ENCODE data around the gene CCDC88C. TPM values are rescaled to one million over a fixed set of nuclear protein-coding genes. Genes with fewer than 3 reads are reported as not detected.

Gene CCDC88C
- total and polyA plus RNA-seq, 12 donors, result 2.2 to 8.4 (median 4.9) TPM

GRCh38 chr14:91406982-91407381 is 10.6 kb downstream of the CCDC88C start:
- H3K9me3 ChIP-seq, result no peaks in the 10 kb centered on the region
- DNase-seq, result no peak
- H3K36me3 ChIP-seq, result peaks cover 0 to 19% (median 0%) of the 10 kb centered on the region in 9 donors
- peaks cover 0 to 4% (median 0%) of the 10 kb centered on the region in 7 donors for H3K27me3 ChIP-seq
- 88 to 90% methylated on average over 5 of the region's 5 CpGs for WGBS, 2 donors
- peak overlapping the region in 1 of 10 donors; percentile 44 for H3K27ac ChIP-seq
- peaks cover 0 to 59% (median 18%) of the 10 kb centered on the region in 9 donors for H3K4me1 ChIP-seq
- no peak overlapping the region for H3K4me3 ChIP-seq
- intact Hi-C loops (cut with DNase I), result no loop called here
- no peak for TF ChIP-seq CTCF (IDR thresholded peaks at IDR 0.05)
- no peak for ATAC-seq

- ATAC-seq, result no peak
- intact Hi-C loops (cut with DNase I), result no loop called here
- WGBS, 2 donors, result 97 to 98% methylated on average over 8 of the region's 8 CpGs
These were observed 11.2 kb downstream of the CCDC88C start for GRCh38 chr14:91406451-91406850.

GRCh38 chr14:91405724-91406435 is 11.7 kb downstream of the CCDC88C start:
- Histone ChIP-seq H3K4me1 (peaks cover 0 to 59% (median 20%) of the 10 kb centered on the region in 9 donors), H3K27me3 (peaks cover 0 to 4% (median 0%) of the 10 kb centered on the region in 7 donors), H3K4me3 (no peak overlapping the region), H3K36me3 (peaks cover 0 to 19% (median 0%) of the 10 kb centered on the region in 9 donors), H3K9me3 (no peaks in the 10 kb centered on the region), H3K27ac (peak overlapping the region in 9 of 10 donors; percentile 37 to 67 (median 46))
- DNase-seq (no peak), ATAC-seq (peak in 7 of 8 donors; percentile 35 to 69 (median 54))
- WGBS, 2 donors, result 55 to 60% methylated on average over 7 of the region's 7 CpGs
- TF ChIP-seq CTCF (IDR thresholded peaks at IDR 0.05), result no peak
- intact Hi-C loops (cut with DNase I), result no loop called here

More at GRCh38 chr14:91406451-91406850, 11.2 kb downstream of the CCDC88C start:
- no peak for TF ChIP-seq CTCF (IDR thresholded peaks at IDR 0.05)
- H3K36me3 ChIP-seq, result peaks cover 0 to 19% (median 0%) of the 10 kb centered on the region in 9 donors
- H3K4me3 ChIP-seq, result no peak overlapping the region
- peak overlapping the region in 6 of 10 donors; percentile 37 to 67 (median 42) for H3K27ac ChIP-seq
- no peaks in the 10 kb centered on the region for H3K9me3 ChIP-seq
- no peak for DNase-seq
- H3K27me3 ChIP-seq, result peaks cover 0 to 4% (median 0%) of the 10 kb centered on the region in 7 donors
- H3K4me1 ChIP-seq, result peaks cover 0 to 59% (median 20%) of the 10 kb centered on the region in 9 donors

- H3K27ac ChIP-seq, result peak overlapping the region in 9 of 10 donors; percentile 17 to 67 (median 46)
- no peak for TF ChIP-seq CTCF (IDR thresholded peaks at IDR 0.05)
- DNase-seq, result no peak
- H3K36me3 ChIP-seq, result peaks cover 0 to 19% (median 0%) of the 10 kb centered on the region in 9 donors
- peaks cover 0 to 4% (median 0%) of the 10 kb centered on the region in 7 donors for H3K27me3 ChIP-seq
- no peak overlapping the region for H3K4me3 ChIP-seq
- 76 to 77% methylated on average over 14 of the region's 14 CpGs for WGBS, 2 donors
- peaks cover 0 to 59% (median 26%) of the 10 kb centered on the region in 9 donors for H3K4me1 ChIP-seq
- no peaks in the 10 kb centered on the region for H3K9me3 ChIP-seq
- intact Hi-C loops (cut with DNase I), result no loop called here
- ATAC-seq, result peak in 4 of 8 donors; percentile 18 to 37 (median 22)
These were observed 12.3 kb downstream of the CCDC88C start for GRCh38 chr14:91405241-91405721.

Measured in heart right ventricle (tissue), 16 donors.